ENCODE data around the gene RAB40C.

RAB40C gene

GRCh38 chr16:636206-637080, 46.6 kb downstream of the RAB40C start, which contains the start of gene METTL26:
Gene METTL26 (minus strand): TSS chr16:636305. CDS start chr16:636290, 15 bp downstream.
- peak; percentile 88 for ATAC-seq
- no peak for TF ChIP-seq ISL1 (CRISPR knock-in tag; IDR thresholded peaks at IDR 0.05)
- 0 out of 2 replicates have a peak, but pooled peaks have one; percentile 26 for TF ChIP-seq RARB (CRISPR knock-in tag; IDR thresholded peaks at IDR 0.05)

- TF ChIP-seq TCF4 (CRISPR knock-in tag; IDR thresholded peaks at IDR 0.05; ENCODE audit: borderline replicate concordance) (no peak), TSHZ2 (CRISPR knock-in tag; IDR thresholded peaks at IDR 0.05) (no peak), ZNF565 (CRISPR knock-in tag; conservative IDR thresholded peaks at IDR 0.05; ENCODE audit: low read depth) (no peak), ZFP3 (CRISPR knock-in tag; IDR thresholded peaks at IDR 0.05) (no peak), ISL1 (CRISPR knock-in tag; IDR thresholded peaks at IDR 0.05) (no peak), GLIS3 (CRISPR knock-in tag; IDR thresholded peaks at IDR 0.05) (no peak), PPARA (CRISPR knock-in tag; IDR thresholded peaks at IDR 0.05; ENCODE audit: borderline replicate concordance) (no peak), PATZ1 (CRISPR knock-in tag; IDR thresholded peaks at IDR 0.05; ENCODE audit: borderline replicate concordance) (no peak), ZFP30 (CRISPR knock-in tag; IDR thresholded peaks at IDR 0.05) (no peak), OSR1 (CRISPR knock-in tag; IDR thresholded peaks at IDR 0.05) (no peak), POU6F1 (CRISPR knock-in tag; IDR thresholded peaks at IDR 0.05; ENCODE audit: borderline replicate concordance, low read depth) (no peak), ARNTL (CRISPR knock-in tag; IDR thresholded peaks at IDR 0.05; ENCODE audit: borderline replicate concordance, low read depth) (no peak), CREB5 (CRISPR knock-in tag; IDR thresholded peaks at IDR 0.05; ENCODE audit: low read depth) (no peak), BACH2 (CRISPR knock-in tag; IDR thresholded peaks at IDR 0.05; ENCODE audit: borderline replicate concordance) (no peak)
- ATAC-seq, result no peak
Measured at GRCh38 chr16:637081-638018, 47.5 kb downstream of the RAB40C start.

- no peak for ATAC-seq
- TF ChIP-seq TSHZ2 (CRISPR knock-in tag; IDR thresholded peaks at IDR 0.05) (no peak), ESRRG (CRISPR knock-in tag; IDR thresholded peaks at IDR 0.05) (no peak), TCF4 (CRISPR knock-in tag; IDR thresholded peaks at IDR 0.05; ENCODE audit: borderline replicate concordance) (no peak), OSR1 (CRISPR knock-in tag; IDR thresholded peaks at IDR 0.05) (no peak), PPARA (CRISPR knock-in tag; IDR thresholded peaks at IDR 0.05; ENCODE audit: borderline replicate concordance) (no peak), CSRNP3 (CRISPR knock-in tag; IDR thresholded peaks at IDR 0.05) (no peak), CSDC2 (CRISPR knock-in tag; IDR thresholded peaks at IDR 0.05) (no peak), GLIS3 (CRISPR knock-in tag; IDR thresholded peaks at IDR 0.05) (no peak), BACH2 (CRISPR knock-in tag; IDR thresholded peaks at IDR 0.05; ENCODE audit: borderline replicate concordance) (no peak), ZFP3 (CRISPR knock-in tag; IDR thresholded peaks at IDR 0.05) (no peak), ZNF8 (CRISPR knock-in tag; IDR thresholded peaks at IDR 0.05) (no peak), TOX (CRISPR knock-in tag; IDR thresholded peaks at IDR 0.05; ENCODE audit: borderline replicate concordance) (no peak)
Measured at GRCh38 chr16:638034-638543, 48.2 kb downstream of the RAB40C start.
